ENCODE data around the gene TRAPPC2L.

Gene TRAPPC2L

GRCh38 chr16:88911946-88912310 is 55.0 kb downstream of the TRAPPC2L start:
- DNase-seq = no peak
